GM20431 (cell line): Measurements from ENCODE around the gene RPS6KA2.
"Not testable (repeated sequence)": the region's sequence is repeated elsewhere in the genome, so short reads cannot be mapped to it uniquely, and the experiment has no call there.

ENCODE experiments used
- in situ Hi-C: fragments of 300-500 bp; cut with MseI, MboI; formaldehyde crosslinking; loops from one replicate; pipeline ENCODE4 v1.15.0; 2020; ENCODE audit warnings: low sequenced_read_pairs; ENCODE audit not compliant: unreplicated experiment

RPS6KA2 gene

GRCh38 chr6:166395778-166396177 is 231.3 kb downstream of the RPS6KA2 start:
- in situ Hi-C loops = no loop called here

GRCh38 chr6:166395351-166395750 is 231.7 kb downstream of the RPS6KA2 start:
- in situ Hi-C loops = no loop called here

GRCh38 chr6:166394036-166394892 is 232.8 kb downstream of the RPS6KA2 start:
- in situ Hi-C loops = no loop called here

GRCh38 chr6:166393535-166393823 is 233.6 kb downstream of the RPS6KA2 start:
- in situ Hi-C loops = no loop called here

DNA sequence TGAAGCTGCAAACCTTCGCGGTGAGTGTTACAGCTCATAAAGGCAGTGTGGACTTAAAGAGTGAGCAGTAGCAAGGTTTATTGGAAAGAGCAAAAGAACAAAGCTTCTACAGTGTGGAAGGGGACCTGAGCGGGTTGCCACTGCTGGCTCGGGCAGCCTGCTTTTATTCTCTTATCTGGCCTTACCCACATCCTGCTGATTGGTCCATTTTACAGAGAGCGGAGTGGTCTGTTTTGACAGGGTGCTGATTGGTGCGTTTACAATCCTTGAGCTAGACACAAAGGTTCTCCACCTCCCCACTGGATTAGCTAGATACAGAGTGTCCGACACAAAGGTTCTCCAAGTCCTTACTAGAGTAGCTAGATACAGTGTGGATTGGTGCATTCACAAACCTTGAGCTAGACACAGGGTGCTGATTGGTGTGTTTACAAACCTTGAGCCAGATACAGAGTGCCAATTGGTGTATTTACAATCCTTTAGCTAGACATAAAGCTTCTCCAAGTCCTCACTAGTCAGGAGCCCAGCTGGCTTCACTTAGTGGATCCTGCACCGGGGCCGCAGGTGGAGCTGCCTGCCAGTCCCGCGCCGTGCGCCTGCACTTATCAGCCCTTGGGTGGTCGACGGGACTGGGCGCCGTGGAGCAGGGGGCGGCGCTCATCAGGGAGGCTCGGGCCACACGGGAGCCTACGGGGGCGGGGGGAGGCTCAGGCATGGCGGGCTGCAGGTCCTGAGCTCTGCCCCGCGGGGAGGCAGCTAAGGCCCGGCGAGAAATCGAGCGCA is 234.1 kb downstream of the RPS6KA2 start:
- in situ Hi-C loops = not testable (repeated sequence)

DNA sequence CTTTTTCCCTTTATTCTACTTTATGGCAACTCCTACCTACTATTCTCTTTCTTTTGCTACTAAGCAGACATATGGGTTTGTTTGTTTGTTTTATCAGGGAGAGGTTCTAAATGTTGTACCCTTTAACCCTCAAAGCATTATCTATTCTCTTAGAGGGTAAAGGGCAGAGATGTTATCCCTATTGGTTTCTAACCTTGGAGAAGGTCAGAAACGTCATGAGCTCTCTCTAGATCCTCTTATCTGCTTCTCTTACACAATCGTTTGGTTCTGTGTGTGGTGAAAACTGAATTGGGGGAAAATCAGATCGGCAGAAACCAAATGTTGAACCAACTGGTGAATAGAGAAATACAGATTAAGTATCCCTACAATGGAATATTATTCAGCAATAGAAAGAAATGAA is 237.9 kb downstream of the RPS6KA2 start:
- in situ Hi-C loops = no loop called here

GRCh38 chr6:166388290-166389004 is 238.6 kb downstream of the RPS6KA2 start:
- in situ Hi-C loops = no loop called here

DNA sequence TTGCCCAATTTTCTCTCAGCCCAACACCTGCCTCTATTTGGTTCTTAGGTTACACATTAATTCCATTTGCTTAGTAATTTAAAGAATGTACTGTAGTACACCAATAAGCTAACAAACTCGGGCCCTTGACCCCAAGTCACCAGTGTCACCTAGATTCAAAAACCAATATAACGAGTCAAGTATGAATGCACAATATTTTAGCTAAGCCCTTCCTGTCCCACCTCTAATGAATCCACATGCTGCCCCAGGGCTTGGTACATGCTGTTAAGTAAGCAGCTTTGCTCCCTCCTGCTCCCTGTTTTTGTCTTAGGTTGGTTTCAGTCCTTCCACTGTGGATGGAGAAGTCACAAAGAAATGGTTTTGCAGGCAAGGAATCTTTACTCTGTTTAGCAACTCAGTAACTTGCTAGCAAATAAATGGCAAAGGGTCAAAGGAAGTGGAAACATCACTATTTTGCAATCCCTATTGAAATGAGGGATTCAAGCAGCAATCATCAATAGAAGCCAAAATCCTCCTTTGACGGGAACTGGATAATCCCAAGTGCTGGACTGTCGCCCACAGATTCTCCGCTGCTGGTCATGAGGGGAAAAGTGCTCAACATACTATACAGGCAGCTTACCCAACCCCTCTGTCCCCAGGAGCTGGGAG is 239.3 kb downstream of the RPS6KA2 start:
- in situ Hi-C loops = no loop called here

DNA sequence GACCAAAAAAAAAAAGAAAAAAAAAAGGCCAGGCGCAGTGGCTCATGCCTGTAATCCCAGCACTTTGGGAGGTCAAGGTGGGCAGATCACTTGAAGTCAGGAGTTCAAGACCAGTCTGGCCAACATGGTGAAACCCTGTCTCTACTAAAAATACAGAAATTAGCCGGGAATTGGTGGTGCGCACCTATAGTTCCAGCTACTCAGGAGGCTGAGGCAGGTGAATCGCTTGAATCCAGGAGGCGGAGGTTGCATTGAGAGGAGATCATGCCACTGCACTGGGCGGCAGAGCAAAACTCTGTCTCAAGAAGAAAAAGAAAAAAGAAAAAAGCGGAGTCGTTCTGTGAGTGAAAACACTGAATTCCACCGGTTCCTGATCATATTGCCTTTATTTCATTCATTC is 240.0 kb downstream of the RPS6KA2 start:
- in situ Hi-C loops = not testable (repeated sequence)

DNA sequence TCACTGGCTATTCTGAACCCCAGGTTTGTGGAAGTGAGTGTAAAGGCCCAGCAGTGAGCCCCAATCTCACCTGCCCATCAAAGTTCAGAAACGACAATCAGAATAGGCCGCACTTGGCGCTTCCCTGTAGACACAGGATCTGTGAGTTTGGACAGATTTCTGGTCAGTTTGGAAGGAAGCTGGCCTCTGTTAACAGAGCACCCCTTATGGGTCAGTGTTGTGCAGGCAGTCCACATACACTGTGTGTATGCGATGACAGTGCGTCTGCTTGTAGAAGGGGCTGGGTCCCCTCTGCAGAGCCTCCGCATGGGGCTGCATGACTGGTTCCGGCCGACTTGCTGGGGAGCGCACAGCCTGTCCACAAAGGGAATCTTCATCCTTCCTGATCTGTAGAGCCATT is 240.9 kb downstream of the RPS6KA2 start:
- in situ Hi-C loops = no loop called here

DNA sequence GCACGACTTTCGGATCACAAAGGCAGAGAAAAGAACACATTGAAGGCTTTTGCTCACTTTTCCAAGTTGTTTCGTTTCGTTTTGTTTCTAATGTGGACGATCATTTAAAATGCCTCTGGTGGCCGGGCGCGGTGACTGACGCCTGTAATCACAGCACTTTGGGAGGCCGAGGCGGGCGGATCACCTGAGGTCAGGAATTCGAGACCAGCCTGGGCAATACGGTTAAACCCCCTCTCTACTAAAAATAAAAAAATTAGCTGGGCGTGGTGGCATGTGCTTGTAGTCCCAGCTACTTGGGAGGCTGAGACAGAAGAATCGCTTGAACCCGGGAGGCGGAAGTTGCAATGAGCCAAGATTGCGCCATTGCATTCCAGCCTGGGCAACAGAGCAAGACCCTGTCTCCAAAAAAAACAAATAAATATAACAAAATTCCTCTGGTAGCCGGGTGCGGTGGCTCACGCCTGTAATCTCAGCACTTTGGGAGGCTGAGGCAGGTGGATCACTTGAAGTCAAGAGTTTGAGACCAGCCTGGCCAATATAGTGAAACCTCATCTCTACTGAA is 243.2 kb downstream of the RPS6KA2 start:
- in situ Hi-C loops = not testable (repeated sequence)

DNA sequence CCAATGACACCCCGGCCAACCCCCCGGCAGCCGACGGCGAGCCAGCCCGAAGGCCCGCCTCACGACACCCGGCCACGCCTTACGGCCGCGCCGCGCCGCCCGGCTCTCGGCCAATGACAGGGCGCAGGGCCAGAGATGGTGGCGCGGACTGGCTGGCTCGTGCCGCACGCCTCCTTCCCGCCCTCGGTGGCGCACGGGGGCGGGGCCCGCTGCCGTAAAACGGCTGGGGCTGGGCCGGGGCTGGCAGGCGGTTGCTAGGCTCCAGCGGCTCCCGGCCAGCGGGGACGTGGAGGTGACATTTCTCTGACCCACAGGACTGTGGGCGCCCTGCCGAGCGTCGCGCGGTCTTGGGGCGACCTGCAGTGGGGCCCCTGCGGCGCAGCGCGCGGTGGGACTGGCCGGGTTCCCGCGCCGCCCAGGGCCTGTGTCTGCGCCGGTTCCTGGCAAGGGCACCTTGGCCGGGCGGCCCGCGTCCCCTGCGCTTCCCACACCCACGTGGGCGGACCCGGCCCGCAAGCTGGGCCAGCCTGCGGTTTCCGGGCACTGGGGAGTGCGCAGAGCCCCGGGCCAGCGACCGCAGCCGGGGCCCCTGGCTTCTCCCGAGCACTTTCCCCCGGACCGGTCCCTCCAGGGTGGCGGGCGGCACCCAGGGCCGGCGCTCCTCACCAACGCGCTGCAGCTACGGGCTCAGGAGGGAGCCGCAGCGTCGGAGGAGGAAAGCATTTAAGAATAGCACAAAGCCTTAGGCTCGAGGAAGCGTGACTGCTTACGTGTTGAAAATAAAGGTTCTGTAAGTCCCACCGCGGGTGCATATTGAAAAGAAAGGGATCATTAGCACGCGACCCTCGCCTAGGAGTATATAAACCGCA is 243.9 kb downstream of the RPS6KA2 start, which contains the start of gene MPC1:
TSS of gene MPC1 (minus strand) at position 8 of the 869 bp plus-strand sequence. CDS start 64 bp downstream, outside the sequence.
- in situ Hi-C loops = no loop called here

DNA sequence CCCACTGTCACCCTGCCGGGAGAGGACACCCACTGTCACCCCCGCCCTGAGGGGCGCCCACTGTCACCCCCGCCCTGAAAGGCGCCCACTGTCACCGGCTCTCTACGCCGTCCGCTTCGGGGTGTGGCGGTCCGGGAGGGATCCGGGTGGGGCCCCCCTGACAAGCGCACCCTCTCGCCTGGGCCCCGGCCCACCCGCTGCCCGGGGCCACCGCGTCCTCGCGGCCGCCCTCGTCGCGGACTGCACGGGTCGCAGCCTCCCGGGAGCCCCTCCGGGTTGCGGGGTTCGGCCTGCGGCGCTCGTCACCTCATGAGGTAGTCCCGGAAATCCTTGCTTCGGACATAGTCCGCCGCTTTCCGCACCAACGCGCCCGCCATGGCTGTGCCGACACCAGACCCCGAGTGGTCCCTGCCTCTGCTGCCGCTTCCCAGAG is 244.5 kb downstream of the RPS6KA2 start:
- in situ Hi-C loops = no loop called here

DNA sequence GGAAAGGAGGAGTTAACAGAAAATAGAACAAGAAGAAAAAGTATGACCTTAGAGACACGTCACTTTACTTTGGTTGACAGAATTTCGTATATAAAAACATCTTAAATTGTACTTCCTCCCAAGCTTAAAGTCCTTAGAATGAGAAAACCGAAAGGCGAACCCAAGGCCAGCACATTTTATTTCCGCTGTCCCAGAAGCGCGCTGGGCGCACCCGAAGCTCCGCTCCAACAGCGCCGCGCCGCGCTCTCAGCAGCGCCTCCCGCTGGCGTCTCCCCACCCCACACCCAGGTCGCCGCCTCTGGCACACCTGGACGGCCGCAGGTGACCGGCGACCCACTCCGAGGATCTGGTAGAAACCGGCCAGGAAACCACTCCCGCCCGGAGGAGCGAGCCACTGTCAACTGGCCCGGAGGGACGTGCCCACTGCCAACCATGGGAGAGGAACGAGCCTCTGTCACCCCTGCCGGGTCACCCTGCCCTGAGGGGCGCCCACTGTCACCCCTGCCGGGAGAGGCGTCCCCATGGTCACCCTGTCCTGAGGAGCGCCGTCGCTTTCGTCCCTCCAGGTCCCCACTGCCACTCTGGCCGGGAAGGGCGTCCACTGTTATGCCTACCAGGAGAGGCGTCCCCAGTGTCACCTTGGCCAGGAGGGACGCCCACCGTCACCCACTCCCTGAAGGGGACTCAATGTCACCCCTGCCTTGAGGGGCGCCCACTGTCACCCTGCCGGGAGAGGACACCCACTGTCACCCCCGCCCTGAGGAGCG is 245.1 kb downstream of the RPS6KA2 start:
- in situ Hi-C loops = no loop called here

GRCh38 chr6:166381381-166381732 is 245.7 kb downstream of the RPS6KA2 start:
- in situ Hi-C loops = no loop called here

DNA sequence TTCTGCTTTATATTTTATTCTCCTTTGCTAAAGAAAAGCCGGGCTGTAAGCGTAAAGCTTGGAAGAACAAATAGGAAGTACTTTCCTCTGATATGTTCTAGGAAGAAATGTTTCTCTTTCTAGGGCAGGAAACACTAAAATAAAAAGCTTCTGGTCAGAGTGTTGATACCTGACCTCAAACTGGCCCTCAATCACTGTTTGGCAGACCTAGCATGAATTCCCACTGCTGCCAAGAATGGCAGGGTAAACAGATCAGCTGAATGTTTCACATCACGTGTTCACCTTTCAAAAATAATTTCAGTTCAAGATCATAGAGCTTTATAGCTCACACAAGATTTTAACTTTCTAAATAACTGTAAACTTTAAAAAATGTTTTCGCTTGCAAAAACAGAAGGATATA is 247.3 kb downstream of the RPS6KA2 start:
- in situ Hi-C loops = no loop called here

- in situ Hi-C loops = no loop called here
Observed at GRCh38 chr6:166379103-166379586, 247.9 kb downstream of the RPS6KA2 start.

DNA sequence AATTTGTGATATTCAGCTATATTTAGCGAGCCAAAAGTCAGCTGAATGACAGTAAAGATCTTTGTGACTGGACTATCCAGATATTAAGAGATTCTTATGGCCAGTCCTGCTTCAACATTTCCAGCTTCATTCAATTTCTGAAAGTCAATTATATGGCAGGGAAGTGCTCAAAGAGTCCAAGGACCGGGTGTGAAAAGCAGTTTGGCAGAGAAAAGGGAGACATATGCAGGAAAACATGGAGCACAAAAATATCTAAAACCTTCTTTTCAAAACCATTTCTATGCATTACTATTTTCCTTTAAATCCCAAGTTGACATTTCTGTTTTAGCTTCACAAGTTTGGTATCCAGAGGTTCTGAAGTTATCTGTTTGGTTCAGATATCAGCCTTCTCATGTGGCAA is 249.3 kb downstream of the RPS6KA2 start:
- in situ Hi-C loops = no loop called here
